ENCODE measurements around the gene NDUFA3.

NDUFA3 gene

GRCh38 chr19:54104998-54105715 lies 2.5 kb downstream of the NDUFA3 start:
- H3K4me1 ChIP-seq (ENCODE audit: low read length) = no peaks in the 10 kb centered on the region
- H3K79me2 ChIP-seq (ENCODE audit: low read length) = peaks cover 31% of the 10 kb centered on the region
- no peak overlapping the region for H2AFZ ChIP-seq (ENCODE audit: low read length)
- no peak for TF ChIP-seq EZH2phosphoT487 (IDR thresholded peaks at IDR 0.05; ENCODE audit: low read length)
- no peaks in the 10 kb centered on the region for H3K9me3 ChIP-seq (replicated peaks; ENCODE audit: insufficient read depth, low read length)
- H3K36me3 ChIP-seq (replicated peaks; ENCODE audit: insufficient read depth, low read length) = no peaks in the 10 kb centered on the region
- H3K4me2 ChIP-seq (ENCODE audit: low read depth, low read length) = no peak overlapping the region
- no peak overlapping the region for H3K4me3 ChIP-seq (ENCODE audit: low read length)
- DNase-seq = no peak
- H3K9me2 ChIP-seq (replicated peaks; ENCODE audit: insufficient read depth, low read length) = no peaks in the 10 kb centered on the region
- H3K27me3 ChIP-seq (replicated peaks; ENCODE audit: insufficient read depth, low read length) = peaks cover 7% of the 10 kb centered on the region; the same call in 1 of the 2 replicates
- H3F3A ChIP-seq (ENCODE audit: insufficient read depth, low read length) = no peaks in the 10 kb centered on the region
- H3K9ac ChIP-seq (ENCODE audit: low read length) = no peak overlapping the region
- no peaks in the 10 kb centered on the region for H4K20me1 ChIP-seq (ENCODE audit: insufficient read depth, low read length)
- no peak overlapping the region for H3K27ac ChIP-seq (ENCODE audit: low read length)

GRCh38 chr19:54105796-54106195 lies 3.1 kb downstream of the NDUFA3 start:
- no peak for DNase-seq
- H3K4me3 ChIP-seq (ENCODE audit: low read length) = no peak overlapping the region
- 0 out of 2 replicates have a peak, but pooled peaks cover under 1% of the 10 kb centered on the region for H3K27me3 ChIP-seq (replicated peaks; ENCODE audit: insufficient read depth, low read length)
- H3K9me2 ChIP-seq (replicated peaks; ENCODE audit: insufficient read depth, low read length) = no peaks in the 10 kb centered on the region
- no peak overlapping the region for H3K27ac ChIP-seq (ENCODE audit: low read length)
- TF ChIP-seq CTCF (IDR thresholded peaks at IDR 0.05; ENCODE audit: low read length) (no peak), EZH2 (optimal IDR thresholded peaks at IDR 0.05; ENCODE audit: low read depth, low read length) (no peak), EZH2phosphoT487 (IDR thresholded peaks at IDR 0.05; ENCODE audit: low read length) (no peak)
- no peak overlapping the region for H3K9ac ChIP-seq (ENCODE audit: low read length)
- no peaks in the 10 kb centered on the region for H3K9me3 ChIP-seq (replicated peaks; ENCODE audit: insufficient read depth, low read length)
- no peaks in the 10 kb centered on the region for H4K20me1 ChIP-seq (ENCODE audit: insufficient read depth, low read length)
- H3K4me1 ChIP-seq (ENCODE audit: low read length) = no peaks in the 10 kb centered on the region
- no peaks in the 10 kb centered on the region for H3K36me3 ChIP-seq (replicated peaks; ENCODE audit: insufficient read depth, low read length)
- no peak overlapping the region for H2AFZ ChIP-seq (ENCODE audit: low read length)
- H3K79me2 ChIP-seq (ENCODE audit: low read length) = peaks cover 31% of the 10 kb centered on the region
- no peaks in the 10 kb centered on the region for H3F3A ChIP-seq (ENCODE audit: insufficient read depth, low read length)
- H3K4me2 ChIP-seq (ENCODE audit: low read depth, low read length) = no peak overlapping the region

- no peaks in the 10 kb centered on the region for H3K9me3 ChIP-seq (replicated peaks; ENCODE audit: insufficient read depth, low read length)
- H2AFZ ChIP-seq (ENCODE audit: low read length) = no peak overlapping the region
- H3K9me2 ChIP-seq (replicated peaks; ENCODE audit: insufficient read depth, low read length) = no peaks in the 10 kb centered on the region
- H3K79me2 ChIP-seq (ENCODE audit: low read length) = peaks cover 31% of the 10 kb centered on the region
- TF ChIP-seq CTCF (IDR thresholded peaks at IDR 0.05; ENCODE audit: low read length) (no peak), EZH2 (optimal IDR thresholded peaks at IDR 0.05; ENCODE audit: low read depth, low read length) (no peak), EZH2phosphoT487 (IDR thresholded peaks at IDR 0.05; ENCODE audit: low read length) (no peak)
- DNase-seq = no peak
- H3K4me3 ChIP-seq (ENCODE audit: low read length) = no peak overlapping the region
- H3K27me3 ChIP-seq (replicated peaks; ENCODE audit: insufficient read depth, low read length) = no peaks in the 10 kb centered on the region
- no peak overlapping the region for H3K9ac ChIP-seq (ENCODE audit: low read length)
- no peaks in the 10 kb centered on the region for H3K4me1 ChIP-seq (ENCODE audit: low read length)
- no peaks in the 10 kb centered on the region for H4K20me1 ChIP-seq (ENCODE audit: insufficient read depth, low read length)
- no peak overlapping the region for H3K4me2 ChIP-seq (ENCODE audit: low read depth, low read length)
- no peaks in the 10 kb centered on the region for H3K36me3 ChIP-seq (replicated peaks; ENCODE audit: insufficient read depth, low read length)
- no peaks in the 10 kb centered on the region for H3F3A ChIP-seq (ENCODE audit: insufficient read depth, low read length)
- no peak overlapping the region for H3K27ac ChIP-seq (ENCODE audit: low read length)
Observed at GRCh38 chr19:54106716-54107115, 4.1 kb downstream of the NDUFA3 start.

GRCh38 chr19:54107876-54108490 lies 5.3 kb downstream of the NDUFA3 start:
- H3K9ac ChIP-seq (ENCODE audit: low read length) = no peak overlapping the region
- H3K4me1 ChIP-seq (ENCODE audit: low read length) = no peaks in the 10 kb centered on the region
- no peak overlapping the region for H3K4me2 ChIP-seq (ENCODE audit: low read depth, low read length)
- peaks cover 28% of the 10 kb centered on the region for H3K79me2 ChIP-seq (ENCODE audit: low read length)
- H3K27ac ChIP-seq (ENCODE audit: low read length) = no peak overlapping the region
- H3K27me3 ChIP-seq (replicated peaks; ENCODE audit: insufficient read depth, low read length) = no peaks in the 10 kb centered on the region
- H4K20me1 ChIP-seq (ENCODE audit: insufficient read depth, low read length) = no peaks in the 10 kb centered on the region
- no peak for DNase-seq
- no peaks in the 10 kb centered on the region for H3F3A ChIP-seq (ENCODE audit: insufficient read depth, low read length)
- H3K36me3 ChIP-seq (replicated peaks; ENCODE audit: insufficient read depth, low read length) = no peaks in the 10 kb centered on the region
- no peak overlapping the region for H2AFZ ChIP-seq (ENCODE audit: low read length)
- H3K9me3 ChIP-seq (replicated peaks; ENCODE audit: insufficient read depth, low read length) = no peaks in the 10 kb centered on the region
- no peak overlapping the region for H3K4me3 ChIP-seq (ENCODE audit: low read length)
- TF ChIP-seq EZH2 (optimal IDR thresholded peaks at IDR 0.05; ENCODE audit: low read depth, low read length) (no peak), EZH2phosphoT487 (IDR thresholded peaks at IDR 0.05; ENCODE audit: low read length) (no peak), CTCF (IDR thresholded peaks at IDR 0.05; ENCODE audit: low read length) (no peak)
- no peaks in the 10 kb centered on the region for H3K9me2 ChIP-seq (replicated peaks; ENCODE audit: insufficient read depth, low read length)

Measured in MM.1S (cell line).